GM18858 (cell line): ENCODE results near the gene KCNT1.

Source experiments
- ATAC-seq: cut with Tn5 transposase; IDR thresholded peaks from one replicate; pipeline ENCODE4 v1.9.1; 2021; ENCODE audit not compliant: unreplicated experiment

KCNT1 gene

DNA sequence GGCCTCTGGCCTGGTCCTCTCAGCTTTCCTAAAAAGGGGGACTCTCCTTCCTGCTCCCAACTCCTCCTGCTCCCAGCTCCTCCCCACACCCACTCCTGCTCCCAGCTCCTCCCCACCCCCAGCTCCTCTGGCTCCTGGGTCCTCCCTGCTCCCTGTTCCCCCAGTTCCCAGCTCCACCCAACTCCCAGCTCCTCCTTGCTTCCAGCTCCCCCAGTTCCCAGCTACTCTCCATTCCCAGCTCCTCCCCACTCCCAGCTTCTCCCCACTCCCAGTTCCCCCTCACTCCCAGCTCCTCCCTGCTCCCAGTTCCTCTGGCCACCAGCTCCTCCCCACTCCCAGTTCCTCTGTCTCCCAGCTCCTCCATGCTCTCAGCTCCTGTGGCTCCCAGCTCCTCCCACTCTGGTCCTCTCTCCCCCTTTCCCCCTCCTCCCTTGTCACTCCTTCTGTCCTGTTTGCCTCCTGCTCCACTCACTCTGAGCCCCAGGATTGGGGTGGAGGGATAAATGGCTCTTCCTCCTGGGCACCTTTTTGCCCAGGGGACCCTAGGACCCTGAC, 75.7 kb downstream of the KCNT1 start:
- no peak for ATAC-seq

DNA sequence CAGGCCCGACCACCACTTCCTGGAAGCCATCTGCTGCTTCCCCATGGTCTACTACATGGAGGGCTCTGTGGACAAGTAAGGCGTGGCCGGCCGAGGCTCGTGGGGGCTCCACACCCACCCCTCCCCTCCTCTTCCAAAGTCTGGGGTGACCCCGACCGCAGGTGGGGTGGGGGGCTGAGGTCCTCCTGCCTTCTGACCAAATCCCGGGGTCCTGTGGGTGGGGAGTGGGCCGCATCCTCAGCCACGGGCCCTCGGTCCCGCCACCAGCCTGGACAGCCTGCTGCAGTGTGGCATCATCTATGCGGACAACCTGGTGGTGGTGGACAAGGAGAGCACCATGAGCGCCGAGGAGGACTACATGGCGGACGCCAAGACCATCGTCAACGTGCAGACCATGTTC, 76.4 kb downstream of the KCNT1 start:
- no peak for ATAC-seq

DNA sequence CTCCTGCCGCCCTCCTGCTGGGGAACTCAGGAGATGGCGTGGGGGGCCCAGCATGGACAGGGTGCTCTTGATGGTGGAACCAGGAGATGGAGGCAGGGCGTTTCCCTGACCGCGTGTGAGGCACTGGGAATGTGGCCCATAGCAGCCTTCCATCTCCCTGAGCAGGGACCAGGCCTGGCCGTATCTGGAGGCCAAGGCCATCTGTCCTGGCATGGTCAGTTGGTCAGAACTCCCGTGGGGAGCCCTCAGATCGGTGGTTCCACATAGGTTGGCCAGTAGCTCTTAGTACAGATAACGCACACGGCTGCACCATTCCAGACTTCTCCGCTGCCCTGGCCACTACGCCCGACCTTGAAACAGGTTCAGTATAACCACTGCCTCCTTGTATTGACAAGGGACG, 77.6 kb downstream of the KCNT1 start:
- ATAC-seq = no peak

DNA sequence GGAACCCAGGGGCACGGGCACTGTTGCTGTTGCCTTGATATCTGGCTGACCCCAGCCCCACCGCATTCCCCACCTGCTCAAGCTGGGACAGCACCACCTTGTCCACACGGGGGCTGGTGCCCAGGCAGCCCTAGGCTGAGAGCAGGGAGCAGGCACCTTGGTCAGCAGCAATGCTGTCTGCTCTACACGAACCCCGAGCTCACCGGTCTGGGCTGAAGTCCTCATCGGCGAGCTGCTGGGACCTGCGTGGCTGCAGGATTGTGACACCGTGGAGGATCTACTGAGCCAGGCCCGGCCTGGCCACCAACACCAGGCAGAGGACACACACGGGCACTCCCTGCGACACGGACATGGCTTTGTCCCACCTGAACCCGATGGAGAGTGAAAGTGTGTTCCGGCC, 78.1 kb downstream of the KCNT1 start:
- no peak for ATAC-seq

DNA sequence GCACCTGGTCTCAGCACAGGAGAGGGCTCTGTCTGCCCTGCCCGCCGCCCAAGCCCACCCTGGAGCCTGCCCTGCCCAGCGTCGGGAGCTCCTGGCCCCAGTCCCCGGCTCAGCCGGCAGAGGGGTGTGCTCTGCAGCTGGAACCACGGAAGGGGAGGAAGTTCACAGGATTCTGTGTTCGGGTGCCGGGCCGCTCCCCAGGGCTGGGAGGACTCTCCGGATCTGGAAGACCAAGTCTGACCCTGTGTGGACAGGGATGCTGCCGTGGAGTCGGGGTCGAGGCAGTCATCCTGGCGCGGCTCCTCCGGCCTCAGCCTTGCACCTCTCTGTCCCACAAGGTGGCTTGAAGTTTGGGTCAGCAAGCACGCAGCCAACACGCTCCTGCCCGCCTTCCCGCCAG, 78.6 kb downstream of the KCNT1 start:
- ATAC-seq = no peak

- ATAC-seq = no peak
Observed at GRCh38 chr9:135782946-135783345, 81.0 kb downstream of the KCNT1 start.

DNA sequence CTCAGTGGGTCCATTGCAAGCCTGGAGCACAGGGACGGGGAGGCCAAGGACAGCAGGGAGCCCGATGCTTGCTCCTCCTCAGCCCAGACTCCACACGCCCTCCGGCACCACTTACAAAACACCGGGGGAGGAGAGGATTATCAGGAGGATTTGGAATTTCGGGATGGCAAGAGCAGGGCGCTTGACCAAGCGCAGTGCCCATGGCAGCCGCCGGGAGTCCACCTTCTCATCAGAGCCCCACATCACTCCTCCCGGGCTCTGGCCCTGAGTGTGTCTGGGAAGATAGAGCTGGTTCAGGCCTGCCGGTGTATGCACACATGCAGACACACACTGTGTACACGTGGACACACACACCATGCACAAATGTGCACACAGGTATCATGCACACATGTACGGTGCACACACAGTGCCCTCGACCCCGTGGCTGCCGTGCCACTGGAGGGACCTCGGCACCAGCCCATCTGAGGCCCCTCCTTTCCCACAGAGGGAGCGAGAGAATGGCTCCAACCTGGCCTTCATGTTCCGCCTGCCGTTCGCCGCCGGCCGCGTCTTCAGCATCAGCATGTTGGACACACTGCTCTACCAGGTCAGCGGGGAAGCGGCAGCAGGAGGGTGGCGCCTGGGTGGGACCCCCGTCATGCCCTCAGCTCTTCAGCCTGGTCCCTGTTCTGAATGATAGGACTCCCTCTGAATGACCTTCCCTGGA, 81.7 kb downstream of the KCNT1 start:
- no peak for ATAC-seq

- ATAC-seq = no peak
Observed at GRCh38 chr9:135785013-135785575, 83.1 kb downstream of the KCNT1 start.

- ATAC-seq = no peak
Observed at GRCh38 chr9:135786146-135786690, 84.2 kb downstream of the KCNT1 start.

DNA sequence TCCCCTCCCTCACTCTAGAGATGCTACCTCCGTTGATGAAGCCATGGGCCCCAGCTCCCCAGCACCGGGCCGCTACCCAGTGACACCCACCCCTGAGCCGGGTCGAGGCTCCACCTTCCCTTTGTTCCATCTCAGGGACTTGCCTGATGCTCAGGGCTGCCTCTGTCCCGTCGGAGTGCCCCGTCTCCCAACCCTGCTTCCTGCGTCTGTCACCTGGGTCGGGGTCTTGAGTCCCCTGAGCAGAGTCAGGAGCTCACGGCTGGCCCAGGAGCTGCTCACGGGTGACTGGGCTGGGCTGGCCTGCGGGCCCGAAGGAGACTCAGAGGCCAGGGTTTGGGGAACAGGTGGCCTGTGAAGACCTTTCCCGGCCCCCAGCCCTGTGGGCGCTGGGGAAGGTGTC, 85.3 kb downstream of the KCNT1 start:
- ATAC-seq = no peak

DNA sequence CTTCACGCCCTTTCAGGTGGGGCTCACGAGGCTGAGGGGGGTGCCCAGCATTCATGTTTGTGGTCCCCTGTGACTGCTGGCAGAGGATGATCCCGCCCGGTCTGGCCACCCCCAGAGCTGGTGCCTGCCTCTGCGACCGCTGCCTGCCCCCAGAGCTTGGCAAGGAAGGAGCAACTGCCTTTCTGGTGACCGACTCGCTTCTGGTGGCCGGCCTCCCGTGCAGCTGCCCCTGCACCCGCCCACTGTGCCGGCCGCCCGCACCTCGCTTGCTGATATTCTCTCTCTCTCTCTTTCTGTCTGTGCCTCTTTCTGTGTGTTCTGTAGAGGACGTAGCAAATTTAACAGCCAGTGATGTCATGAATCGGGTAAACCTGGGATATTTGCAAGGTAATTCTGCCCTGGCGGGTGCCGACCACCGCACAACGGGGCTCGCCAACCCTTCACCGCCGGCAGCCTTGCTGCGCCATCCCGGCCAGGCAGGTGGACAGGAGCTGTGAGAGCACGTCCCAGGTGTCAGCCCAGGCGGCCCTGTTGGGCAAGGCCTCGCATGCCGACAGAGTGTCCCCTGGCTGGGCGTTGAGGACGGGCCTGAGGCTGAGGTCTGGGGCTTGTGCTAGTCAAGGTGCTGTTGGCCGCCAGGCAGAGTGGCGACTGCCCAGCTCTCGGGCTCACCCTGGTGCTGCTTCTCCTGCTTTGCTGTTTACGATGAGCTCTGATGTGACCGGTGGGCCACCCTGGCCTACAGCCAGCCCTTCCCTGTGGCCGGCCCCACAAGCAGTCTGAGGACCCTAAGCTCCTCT, 86.0 kb downstream of the KCNT1 start:
- no peak for ATAC-seq

DNA sequence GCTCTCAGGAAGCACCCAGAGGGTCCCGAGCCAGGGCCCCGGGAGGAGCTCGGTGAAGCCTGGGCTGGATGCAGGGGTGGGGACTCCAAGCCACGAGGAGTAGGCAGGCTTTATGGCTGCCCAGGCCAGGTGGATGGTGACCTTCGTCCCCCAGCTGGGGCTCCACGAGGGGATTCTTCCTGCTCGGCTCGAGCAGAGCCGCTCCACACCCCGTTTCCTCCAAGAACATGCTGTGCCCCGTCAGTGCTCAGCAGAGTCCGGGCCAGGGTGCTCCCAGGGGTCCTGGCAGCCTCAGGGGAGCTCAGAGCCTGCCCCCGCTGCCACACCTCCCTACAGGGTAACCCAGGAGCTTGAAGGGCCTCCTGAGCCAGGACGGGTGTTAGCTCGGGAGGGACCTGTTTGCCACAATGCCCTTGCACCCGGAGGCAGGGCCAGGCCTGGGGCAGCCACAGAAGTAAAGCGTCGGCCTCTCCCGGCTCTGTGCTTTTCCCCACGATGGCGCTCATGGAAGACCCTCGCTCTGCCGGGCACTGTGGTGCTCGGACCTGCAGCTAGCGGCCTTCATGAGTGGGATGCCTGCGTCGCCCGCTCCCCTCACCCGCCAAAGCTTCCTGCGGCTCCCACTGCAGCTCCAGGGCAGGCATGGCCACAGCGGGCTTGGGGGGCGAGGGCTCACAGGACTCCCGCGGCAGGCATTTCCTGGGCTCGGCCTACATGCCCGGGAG, 86.8 kb downstream of the KCNT1 start:
- ATAC-seq = no peak

- no peak for ATAC-seq
Observed at GRCh38 chr9:135789838-135790291, 87.9 kb downstream of the KCNT1 start.

DNA sequence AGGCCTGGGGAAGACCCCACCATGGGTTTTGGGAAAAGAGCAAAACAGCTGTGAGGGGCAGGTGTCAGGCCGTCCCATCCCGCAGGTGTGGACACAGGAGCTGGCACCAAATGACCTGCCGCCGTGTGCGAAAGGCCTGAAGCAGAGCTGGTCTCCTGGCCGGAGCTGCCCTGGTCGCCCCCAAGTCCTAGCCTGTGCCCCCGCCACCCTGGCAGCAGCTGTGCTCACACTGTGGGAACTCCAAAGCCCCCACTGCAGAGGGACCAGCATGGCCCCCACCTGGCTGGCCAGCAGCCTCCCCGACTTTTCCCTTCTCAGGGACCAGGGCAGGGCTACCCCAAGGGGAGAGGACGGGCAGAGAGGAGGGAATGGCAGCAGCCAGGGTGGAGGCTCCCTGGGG, 88.4 kb downstream of the KCNT1 start:
- no peak for ATAC-seq

- no peak for ATAC-seq
Observed at GRCh38 chr9:135790850-135791249, 88.9 kb downstream of the KCNT1 start.

DNA sequence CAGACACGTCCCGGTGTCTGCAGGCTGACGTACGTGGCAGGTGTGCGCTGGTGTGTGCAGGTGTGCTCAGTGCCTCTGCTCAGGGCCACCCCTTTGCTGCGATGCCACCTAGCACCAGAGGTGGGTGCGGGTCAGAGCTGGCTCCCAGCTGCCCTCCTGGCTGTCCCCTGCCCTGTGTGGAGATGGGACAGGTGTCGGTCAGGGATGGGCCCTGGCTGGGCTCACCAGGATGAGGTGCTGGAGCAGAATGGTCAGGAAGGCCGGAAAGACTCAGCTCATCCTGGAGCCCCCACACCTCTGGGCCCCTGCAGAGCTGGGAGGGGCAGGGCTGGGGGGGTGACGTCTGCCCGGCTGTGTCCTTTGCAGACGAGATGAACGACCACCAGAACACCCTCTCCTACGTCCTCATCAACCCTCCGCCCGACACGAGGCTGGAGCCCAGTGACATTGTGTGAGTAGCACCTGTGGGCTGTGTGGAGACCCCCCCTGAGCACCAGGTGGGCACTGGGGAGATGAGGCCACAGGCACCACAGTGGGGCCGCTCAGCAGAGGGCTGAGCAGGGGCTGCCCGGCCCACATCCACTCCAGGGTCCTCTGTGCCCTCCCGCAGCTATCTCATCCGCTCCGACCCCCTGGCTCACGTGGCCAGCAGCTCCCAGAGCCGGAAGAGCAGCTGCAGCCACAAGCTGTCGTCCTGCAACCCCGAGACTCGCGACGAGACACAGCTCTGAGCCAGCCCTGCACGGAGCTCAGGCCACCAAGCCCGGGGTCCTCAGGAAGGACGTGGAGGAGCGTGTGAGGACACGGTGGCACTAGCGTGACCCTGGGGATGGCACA, 89.7 kb downstream of the KCNT1 start:
- no peak for ATAC-seq

- no peak for ATAC-seq
Observed at GRCh38 chr9:135792268-135793128, 90.5 kb downstream of the KCNT1 start.

DNA sequence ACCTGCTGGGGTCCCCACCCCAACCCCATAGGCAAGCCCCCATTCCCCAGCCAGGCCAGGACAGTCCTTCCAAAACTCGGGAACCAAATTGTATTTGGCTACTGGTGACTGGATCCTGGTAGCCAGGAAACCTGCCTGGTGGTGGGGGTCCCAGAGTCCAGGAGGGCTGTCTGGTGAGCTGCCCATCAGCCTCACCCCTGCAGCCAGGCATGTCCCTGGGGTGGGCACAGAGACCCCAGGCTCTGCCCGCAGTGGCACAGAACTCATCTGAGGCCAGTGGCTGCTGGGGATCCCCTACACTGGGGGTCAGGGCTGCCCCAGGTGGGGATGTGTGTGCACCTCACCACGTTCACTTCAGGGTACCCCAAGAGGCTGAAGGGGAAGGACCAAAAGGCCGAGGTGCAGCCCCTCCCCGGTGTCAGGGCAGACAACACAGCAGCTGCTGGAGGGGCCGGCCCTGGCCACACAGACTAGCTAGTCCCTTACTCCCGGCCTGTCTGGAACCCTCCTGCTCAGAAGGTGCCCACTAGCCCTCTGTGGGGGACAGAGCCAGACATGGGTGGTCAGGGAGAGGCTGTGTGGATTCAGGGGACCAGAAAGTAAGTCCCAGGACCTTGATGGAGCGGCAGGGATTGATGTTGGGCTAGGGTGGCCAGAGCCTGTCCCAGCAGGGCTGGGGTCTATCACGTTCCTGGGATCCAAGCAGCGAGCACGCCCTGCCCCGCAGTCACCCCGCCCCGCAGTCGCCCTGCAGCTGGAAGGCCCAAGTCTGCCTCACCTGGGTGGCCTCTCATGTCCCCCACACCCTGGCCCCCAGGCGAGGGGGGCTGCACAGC, 91.5 kb downstream of the KCNT1 start:
- no peak for ATAC-seq
